ENCODE measurements around the gene MFSD11. TPM values are rescaled to one million over a fixed set of nuclear protein-coding genes. Genes with fewer than 3 reads are reported as not detected.
"Not testable (repeated sequence)": the region's sequence is repeated elsewhere in the genome, so short reads cannot be mapped to it uniquely, and the experiment has no call there.

The MFSD11 gene
- total RNA-seq, 2 experiments from 2014 or later = 55.1 to 63.1 TPM

DNA sequence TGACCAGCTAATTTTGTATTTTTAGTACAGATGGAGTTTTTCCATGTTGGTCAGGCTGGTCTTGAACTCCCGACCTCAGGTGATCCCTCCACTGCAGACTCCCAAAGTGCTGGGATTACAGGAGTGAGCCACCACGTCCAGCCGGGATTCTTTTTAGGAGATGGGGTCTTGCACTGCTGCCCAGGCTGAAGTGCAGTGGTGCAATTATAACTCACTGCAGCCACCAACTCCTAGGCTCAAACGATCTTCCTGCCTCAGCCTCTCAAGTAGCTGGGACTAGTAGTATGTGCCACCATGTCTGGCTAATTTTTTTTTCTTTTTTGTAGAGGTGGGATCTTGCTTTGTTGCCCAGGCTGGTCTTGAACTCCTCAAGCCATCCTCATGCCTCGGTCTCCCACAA, 73.9 kb downstream of the MFSD11 start:
- TF ChIP-seq EZH2phosphoT487 (IDR thresholded peaks at IDR 0.05; ENCODE audit: borderline replicate concordance, low read depth, low read length) = no peak
- TF ChIP-seq, protein P1, sequence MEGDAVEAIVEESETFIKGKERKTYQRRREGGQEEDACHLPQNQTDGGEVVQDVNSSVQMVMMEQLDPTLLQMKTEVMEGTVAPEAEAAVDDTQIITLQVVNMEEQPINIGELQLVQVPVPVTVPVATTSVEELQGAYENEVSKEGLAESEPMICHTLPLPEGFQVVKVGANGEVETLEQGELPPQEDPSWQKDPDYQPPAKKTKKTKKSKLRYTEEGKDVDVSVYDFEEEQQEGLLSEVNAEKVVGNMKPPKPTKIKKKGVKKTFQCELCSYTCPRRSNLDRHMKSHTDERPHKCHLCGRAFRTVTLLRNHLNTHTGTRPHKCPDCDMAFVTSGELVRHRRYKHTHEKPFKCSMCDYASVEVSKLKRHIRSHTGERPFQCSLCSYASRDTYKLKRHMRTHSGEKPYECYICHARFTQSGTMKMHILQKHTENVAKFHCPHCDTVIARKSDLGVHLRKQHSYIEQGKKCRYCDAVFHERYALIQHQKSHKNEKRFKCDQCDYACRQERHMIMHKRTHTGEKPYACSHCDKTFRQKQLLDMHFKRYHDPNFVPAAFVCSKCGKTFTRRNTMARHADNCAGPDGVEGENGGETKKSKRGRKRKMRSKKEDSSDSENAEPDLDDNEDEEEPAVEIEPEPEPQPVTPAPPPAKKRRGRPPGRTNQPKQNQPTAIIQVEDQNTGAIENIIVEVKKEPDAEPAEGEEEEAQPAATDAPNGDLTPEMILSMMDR (conservative IDR thresholded peaks at IDR 0.05; ENCODE audit: low read length) = no peak
- ChIA-PET POLR2A (interaction anchor here (0.6 to 0.7 kb wide), 2 partner anchors 9 to 260 kb away, joined by 3 read pairs; no protein-coding TSS in a partner anchor), CTCF (ENCODE audit: unreplicated experiment) (no interaction called here)
- Histone ChIP-seq H3K9me3 (ENCODE audit: low read length) (no peaks in the 10 kb centered on the region), H3K27ac (ENCODE audit: low read depth, low read length, poor library complexity, severe bottlenecking) (no peak overlapping the region), H3K36me3 (ENCODE audit: insufficient read depth, low read length) (no peaks in the 10 kb centered on the region), H4K20me1 (ENCODE audit: insufficient read depth, low read length) (no peaks in the 10 kb centered on the region), H3K4me2 (ENCODE audit: low read length) (no peak overlapping the region), H3K79me2 (ENCODE audit: insufficient read depth, low read depth, low read length) (no peaks in the 10 kb centered on the region), H2AFZ (ENCODE audit: low read length) (no peak overlapping the region), H3K4me1 (ENCODE audit: insufficient read depth, low read length, poor library complexity, severe bottlenecking) (peaks cover 10% of the 10 kb centered on the region), H3K4me3 (ENCODE audit: low read depth, low read length, poor library complexity, severe bottlenecking) (no peak overlapping the region), H3K9me2 (ENCODE audit: insufficient read depth, low read length) (no peaks in the 10 kb centered on the region)
- DNase-seq (ENCODE audit: low spot score) = no peak
- no TSS peak for BruUV-seq (replicated peaks)
- intact Hi-C loops (cut with micrococcal nuclease; ENCODE audit: unreplicated experiment) = no loop called here

DNA sequence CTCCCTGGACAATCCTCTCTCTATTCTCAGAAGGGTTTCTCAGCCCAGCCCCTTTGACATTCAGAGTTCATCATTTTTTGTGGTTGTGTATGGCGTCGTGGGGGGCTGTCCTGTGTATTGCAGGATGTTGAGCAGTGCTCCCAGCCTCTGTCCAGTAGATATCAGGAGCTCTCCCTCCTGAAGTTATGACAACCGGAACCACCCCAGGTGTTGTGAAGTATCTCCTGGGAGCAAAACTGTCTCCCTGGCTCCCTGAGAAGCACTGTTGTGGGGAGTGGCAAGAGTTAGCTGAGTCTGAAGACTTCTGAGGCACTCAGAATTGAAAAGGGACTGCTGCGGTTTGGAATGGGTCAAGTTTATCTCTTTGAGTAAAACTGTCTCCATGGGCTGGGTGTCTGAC, 74.3 kb downstream of the MFSD11 start:
- POLR2A ChIA-PET = interaction anchor here (0.6 to 0.7 kb wide), 3 partner anchors 9 to 259 kb away, joined by 3 to 4 read pairs (median 3); no protein-coding TSS in a partner anchor
- intact Hi-C loops (cut with micrococcal nuclease; ENCODE audit: unreplicated experiment) = no loop called here
- TF ChIP-seq, protein P1 (conservative IDR thresholded peaks at IDR 0.05; ENCODE audit: low read length) = no peak
- no peak for TF ChIP-seq EZH2phosphoT487 (IDR thresholded peaks at IDR 0.05; ENCODE audit: borderline replicate concordance, low read depth, low read length)

DNA sequence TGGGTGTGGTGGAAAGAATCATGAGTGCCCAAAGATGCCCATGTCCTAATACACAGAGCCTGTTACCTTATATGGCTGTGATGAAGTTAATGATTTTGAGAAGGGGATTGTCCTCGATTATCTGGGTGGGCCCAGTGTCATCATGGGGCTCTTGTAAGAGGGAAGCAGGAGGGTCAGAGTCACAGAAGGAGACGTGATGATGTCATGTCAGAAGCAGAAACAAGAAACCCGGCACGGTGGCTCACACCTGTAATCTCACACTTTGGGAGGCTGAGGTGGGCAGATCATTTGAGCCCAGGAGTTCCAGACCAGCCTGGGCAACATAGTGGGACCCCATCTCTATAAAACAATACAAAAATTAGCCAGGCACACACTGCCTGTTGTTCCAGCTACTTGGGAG, 75.0 kb downstream of the MFSD11 start:
- Histone ChIP-seq H3K9me2 (ENCODE audit: insufficient read depth, low read length) (no peaks in the 10 kb centered on the region), H3K27ac (ENCODE audit: low read depth, low read length, poor library complexity, severe bottlenecking) (no peak overlapping the region), H3K79me2 (ENCODE audit: insufficient read depth, low read depth, low read length) (no peaks in the 10 kb centered on the region), H4K20me1 (ENCODE audit: insufficient read depth, low read length) (no peaks in the 10 kb centered on the region), H3K4me2 (ENCODE audit: low read length) (no peak overlapping the region), H3K4me1 (ENCODE audit: insufficient read depth, low read length, poor library complexity, severe bottlenecking) (peaks cover 21% of the 10 kb centered on the region), H2AFZ (ENCODE audit: low read length) (no peak overlapping the region), H3K4me3 (ENCODE audit: low read depth, low read length, poor library complexity, severe bottlenecking) (no peak overlapping the region), H3K9me3 (ENCODE audit: low read length) (no peaks in the 10 kb centered on the region), H3K36me3 (ENCODE audit: insufficient read depth, low read length) (no peaks in the 10 kb centered on the region)
- ChIA-PET CTCF (ENCODE audit: unreplicated experiment) (no interaction called here), POLR2A (no interaction called here)
- intact Hi-C loops (cut with micrococcal nuclease; ENCODE audit: unreplicated experiment) = no loop called here
- no peak for DNase-seq (ENCODE audit: low spot score)
- no TSS peak for BruUV-seq (replicated peaks)
- TF ChIP-seq, protein P1 (conservative IDR thresholded peaks at IDR 0.05; ENCODE audit: low read length) = no peak
- TF ChIP-seq EZH2phosphoT487 (IDR thresholded peaks at IDR 0.05; ENCODE audit: borderline replicate concordance, low read depth, low read length) = no peak

More for the DNA sequence above, 74.3 kb downstream of the MFSD11 start:
- Histone ChIP-seq H3K4me1 (ENCODE audit: insufficient read depth, low read length, poor library complexity, severe bottlenecking) (peaks cover 14% of the 10 kb centered on the region), H3K4me2 (ENCODE audit: low read length) (no peak overlapping the region), H3K36me3 (ENCODE audit: insufficient read depth, low read length) (no peaks in the 10 kb centered on the region), H3K9me3 (ENCODE audit: low read length) (no peaks in the 10 kb centered on the region), H3K9me2 (ENCODE audit: insufficient read depth, low read length) (no peaks in the 10 kb centered on the region), H4K20me1 (ENCODE audit: insufficient read depth, low read length) (no peaks in the 10 kb centered on the region), H3K27ac (ENCODE audit: low read depth, low read length, poor library complexity, severe bottlenecking) (no peak overlapping the region), H2AFZ (ENCODE audit: low read length) (no peak overlapping the region), H3K79me2 (ENCODE audit: insufficient read depth, low read depth, low read length) (no peaks in the 10 kb centered on the region), H3K4me3 (ENCODE audit: low read depth, low read length, poor library complexity, severe bottlenecking) (no peak overlapping the region)
- CTCF ChIA-PET (ENCODE audit: unreplicated experiment) = no interaction called here
- BruUV-seq (replicated peaks) = no TSS peak
- DNase-seq (ENCODE audit: low spot score) = no peak

DNA sequence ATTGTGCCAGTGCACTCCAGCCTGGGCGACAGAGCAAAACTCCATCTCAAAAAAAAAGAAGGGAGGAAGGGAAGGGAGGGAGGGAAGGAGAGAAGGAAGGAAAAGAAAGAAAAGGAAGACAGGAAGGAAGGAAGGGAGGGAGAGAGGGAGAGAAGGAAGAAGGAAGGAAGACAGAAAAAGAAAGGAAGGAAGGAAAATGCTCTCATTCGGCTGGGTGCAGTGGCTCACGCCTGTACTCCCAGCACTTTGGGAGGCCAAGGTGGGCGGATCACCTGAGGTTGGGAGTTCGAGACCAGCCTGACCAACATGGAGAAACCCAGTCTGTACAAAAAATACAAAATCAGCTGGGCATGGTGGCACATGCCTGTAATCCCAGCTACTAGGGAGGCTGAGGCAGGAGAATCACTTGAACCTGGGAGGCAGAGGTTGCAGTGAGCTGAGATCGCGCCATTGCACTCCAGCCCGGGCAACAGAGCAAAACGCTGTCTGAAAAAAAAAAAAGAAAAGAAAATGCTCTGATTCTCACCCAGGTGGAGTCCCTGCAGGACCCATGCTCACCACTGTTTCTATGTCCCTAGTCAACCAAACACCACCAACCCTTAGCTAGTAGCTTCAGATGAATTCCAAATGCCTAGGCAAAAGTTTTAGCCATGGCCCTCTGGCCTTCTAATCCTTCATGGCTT, 78.1 kb downstream of the MFSD11 start:
- H3K4me2 ChIP-seq (ENCODE audit: low read length) = peak overlapping the region; percentile 45
- intact Hi-C loops (cut with micrococcal nuclease; ENCODE audit: unreplicated experiment) = loop anchor here (1.0 to 5.0 kb wide), 7 partner anchors 23 to 251 kb away; no protein-coding TSS in a partner anchor
- H3K4me3 ChIP-seq (ENCODE audit: low read depth, low read length, poor library complexity, severe bottlenecking); H4K20me1 ChIP-seq (ENCODE audit: insufficient read depth, low read length); H3K79me2 ChIP-seq (ENCODE audit: insufficient read depth, low read depth, low read length); H3K36me3 ChIP-seq (ENCODE audit: insufficient read depth, low read length); DNase-seq (ENCODE audit: low spot score); H3K9me2 ChIP-seq (ENCODE audit: insufficient read depth, low read length); BruUV-seq (replicated peaks); H3K9me3 ChIP-seq (ENCODE audit: low read length): not testable (repeated sequence)
- H3K4me1 ChIP-seq (ENCODE audit: insufficient read depth, low read length, poor library complexity, severe bottlenecking) = peaks cover 41% of the 10 kb centered on the region
- POLR2A ChIA-PET = interaction anchor here (0.7 to 1.6 kb wide), 3 partner anchors 9 to 83 kb away, joined by 3 read pairs; no protein-coding TSS in a partner anchor
- H2AFZ ChIP-seq (ENCODE audit: low read length) = peak overlapping the region; percentile 86
- CTCF ChIA-PET (ENCODE audit: unreplicated experiment) = interaction anchor here (0.6 to 0.7 kb wide), 3 partner anchors 28 to 221 kb away, joined by 3 to 5 read pairs (median 3); no protein-coding TSS in a partner anchor
- peak overlapping the region; percentile 31 for H3K27ac ChIP-seq (ENCODE audit: low read depth, low read length, poor library complexity, severe bottlenecking)
